Neural crest cell (in vitro differentiated cells): ENCODE measurements around the gene STAC3. TPM values are rescaled to one million over a fixed set of nuclear protein-coding genes. Genes with fewer than 3 reads are reported as not detected.

ENCODE experiments used
- DNase-seq: peaks from one replicate; pipeline ENCODE4 v3.0.0; 2021; ENCODE audit warnings: low read depth, mixed read lengths, low spot score
- H3K27ac Mint-ChIP-seq: one replicate; pipeline ENCODE4 v1.8.0; 2021; ENCODE audit warnings: mild to moderate bottlenecking, mixed read lengths; ENCODE audit not compliant: unreplicated experiment
- H3K27me3 Mint-ChIP-seq: 2 replicates; pipeline ENCODE4 v1.8.0; 2021; ENCODE audit warnings: low read depth, mild to moderate bottlenecking, mixed read lengths
- H3K36me3 Mint-ChIP-seq: 2 replicates; pipeline ENCODE4 v1.8.0; 2021; ENCODE audit warnings: low read depth, mild to moderate bottlenecking, mixed read lengths
- H3K4me1 Mint-ChIP-seq: 2 replicates; pipeline ENCODE4 v1.8.0; 2021; ENCODE audit warnings: mixed read lengths
- H3K4me3 Mint-ChIP-seq: one replicate; pipeline ENCODE4 v1.8.0; 2021; ENCODE audit warnings: mild to moderate bottlenecking, mixed read lengths
- H3K9me3 Mint-ChIP-seq: 2 replicates; pipeline ENCODE4 v1.8.0; 2021; ENCODE audit warnings: mixed read lengths
- CTCF ChIP-seq: fragments of 200-600 bp; sonication (generic); conservative IDR thresholded peaks from 2 replicates; pipeline ENCODE4 v1.5.0; 2021; ENCODE audit warnings: antibody characterized with exemption, mild to moderate bottlenecking
- total RNA-seq: library from RNA; stranded (reverse); gene quantifications from 2 replicates; pipeline ENCODE4 v1.2.1, GENCODE V29; 2021

Gene STAC3
- total RNA-seq, 1 donor from 2014 or later: 3.8 TPM

- Mint-ChIP-seq H3K27ac (peak overlapping the region; percentile 19), H3K4me3 (no peak overlapping the region), H3K9me3 (no peaks in the 10 kb centered on the region), H3K4me1 (no peaks in the 10 kb centered on the region), H3K27me3 (no peaks in the 10 kb centered on the region), H3K36me3 (no peaks in the 10 kb centered on the region)
- DNase-seq: no peak
- no peak for TF ChIP-seq CTCF
Observed at GRCh38 chr12:57250541-57250940, 446 bp downstream of the STAC3 start.

GRCh38 chr12:57248934-57249742 is 1.8 kb downstream of the STAC3 start:
- TF ChIP-seq CTCF: no peak
- Mint-ChIP-seq H3K36me3 (no peaks in the 10 kb centered on the region), H3K9me3 (no peaks in the 10 kb centered on the region), H3K27me3 (peaks cover 10% of the 10 kb centered on the region), H3K27ac (no peak overlapping the region), H3K4me3 (no peak overlapping the region), H3K4me1 (peaks cover 1% of the 10 kb centered on the region)
- DNase-seq: no peak

- no peak overlapping the region for H3K27ac Mint-ChIP-seq
- no peak for DNase-seq
- no peaks in the 10 kb centered on the region for H3K9me3 Mint-ChIP-seq
Observed at GRCh38 chr12:57247041-57247440, 3.9 kb downstream of the STAC3 start.

GRCh38 chr12:57244312-57244696 is 6.7 kb downstream of the STAC3 start:
- Mint-ChIP-seq H3K9me3 (no peaks in the 10 kb centered on the region), H3K4me1 (peaks cover 39% of the 10 kb centered on the region), H3K36me3 (no peaks in the 10 kb centered on the region), H3K27me3 (peaks cover 58% of the 10 kb centered on the region), H3K27ac (no peak overlapping the region), H3K4me3 (peak overlapping the region; percentile 84)
- TF ChIP-seq CTCF: no peak
- DNase-seq: no peak

More at GRCh38 chr12:57247041-57247440, 3.9 kb downstream of the STAC3 start:
- peaks cover 31% of the 10 kb centered on the region for H3K27me3 Mint-ChIP-seq
- H3K4me1 Mint-ChIP-seq: peaks cover 14% of the 10 kb centered on the region
- no peaks in the 10 kb centered on the region for H3K36me3 Mint-ChIP-seq
- no peak overlapping the region for H3K4me3 Mint-ChIP-seq
- TF ChIP-seq CTCF: no peak

- peaks cover 42% of the 10 kb centered on the region for H3K4me1 Mint-ChIP-seq
- no peaks in the 10 kb centered on the region for H3K36me3 Mint-ChIP-seq
- peak; percentile 81 for DNase-seq
- peak; percentile 83 for TF ChIP-seq CTCF
- no peaks in the 10 kb centered on the region for H3K9me3 Mint-ChIP-seq
- H3K27ac Mint-ChIP-seq: no peak overlapping the region
- H3K4me3 Mint-ChIP-seq: peak overlapping the region; percentile 84
- H3K27me3 Mint-ChIP-seq: peaks cover 63% of the 10 kb centered on the region
Observed at GRCh38 chr12:57243521-57244311, 7.3 kb downstream of the STAC3 start.
